Spleen (tissue), 7 donors: Measurements from ENCODE around the gene NUB1.

Experiments
- CTCF ChIP-seq, 11 experiments: fragments of 200-600 bp in 7 of 11; fragments of 450-650 bp in 4 of 11; sonication (generic) in 4 of 11; IDR thresholded peaks in 8 of 11; conservative IDR thresholded peaks in 3 of 11; 1 replicate in 7 of 11; 2 replicates in 4 of 11; pipeline versions ENCODE4 v1.4.0 to v1.8.0; 2016 to 2021; ENCODE audit warnings: antibody characterized with exemption in 11 of 11, inconsistent platforms in 4 of 11, mild to moderate bottlenecking in 1 of 11
- POLR2A ChIP-seq, 3 donors: fragments of 450-650 bp; IDR thresholded peaks; one replicate each; pipeline ENCODE4 v1.5.1; 2017; ENCODE audit warnings: antibody characterized with exemption in 3 of 3, mild to moderate bottlenecking in 1 of 3
- POLR2AphosphoS5 ChIP-seq, 3 donors: sonication (generic); formaldehyde crosslinking; IDR thresholded peaks; one replicate each; pipeline ENCODE4 v1.5.1; 2017; ENCODE audit warnings: antibody characterized with exemption in 3 of 3
- donor health status: DM: no; HTN: no; CAD: no; lungs with moderate emphysema.
- donor health status: DM: no; HTN: no; CAD: no.
- donor health status: DM: no; HTN: no; CAD: no.

- TF ChIP-seq CTCF (IDR thresholded peaks at IDR 0.05 in 8 of 11, conservative IDR thresholded peaks at IDR 0.05 in 3 of 11), result no peak
- TF ChIP-seq POLR2A (IDR thresholded peaks at IDR 0.05), result no peak
- no peak for TF ChIP-seq POLR2AphosphoS5 (IDR thresholded peaks at IDR 0.05)
Measured at GRCh38 chr7:151320263-151320845, 21.3 kb upstream of the NUB1 start.
